Measurements from ENCODE around the gene GNL2.

GRCh38 chr1:37606481-37607263 lies 10.9 kb upstream of the GNL2 start:
- no peak for TF ChIP-seq CTCF (conservative IDR thresholded peaks at IDR 0.05; ENCODE audit: low read depth, low read length)
- no peak for TF ChIP-seq EZH2 (IDR thresholded peaks at IDR 0.05; ENCODE audit: borderline replicate concordance, low read depth, low read length, poor library complexity, severe bottlenecking)

All from A673 (cell line).